KMS-11 (cell line): ENCODE data around the gene KDM4B.

Experiments
- H2AFZ ChIP-seq: fragments of 200-600 bp; sonication (generic); 2 replicates; pipeline ENCODE4 v1.6.1; 2016; ENCODE audit warnings: antibody characterized with exemption, mixed run types, low read depth
- H3K27ac ChIP-seq: fragments of 200-600 bp; sonication (generic); 2 replicates; pipeline ENCODE4 v1.6.1; 2016; ENCODE audit warnings: mild to moderate bottlenecking, mixed run types
- H3K27me3 ChIP-seq: fragments of 200-600 bp; sonication (generic); 2 replicates; pipeline ENCODE4 v1.6.1; 2017; ENCODE audit warnings: mild to moderate bottlenecking, low read depth, mixed run types, moderate library complexity; ENCODE audit not compliant: insufficient read depth
- H3K36me3 ChIP-seq: fragments of 200-600 bp; sonication (generic); 2 replicates; pipeline ENCODE4 v1.6.1; 2017; ENCODE audit warnings: mild to moderate bottlenecking, mixed run types; ENCODE audit not compliant: insufficient read depth
- H3K4me1 ChIP-seq: fragments of 200-600 bp; sonication (generic); 2 replicates; pipeline ENCODE4 v1.6.1; 2016; ENCODE audit warnings: mild to moderate bottlenecking, low read depth, mixed run types; ENCODE audit not compliant: poor library complexity, severe bottlenecking
- H3K4me2 ChIP-seq: fragments of 200-600 bp; sonication (generic); 2 replicates; pipeline ENCODE4 v1.7.0; 2016; ENCODE audit warnings: mild to moderate bottlenecking, mixed run types
- H3K4me3 ChIP-seq: fragments of 200-600 bp; sonication (generic); IDR thresholded peaks from 2 replicates; pipeline ENCODE4 v1.6.1; 2017; ENCODE audit warnings: low read depth, low read length, mixed read lengths; ENCODE audit not compliant: insufficient read depth
- H3K79me2 ChIP-seq: fragments of 200-600 bp; sonication (generic); 2 replicates; pipeline ENCODE4 v1.6.1; 2016; ENCODE audit warnings: low read depth, mixed run types; ENCODE audit not compliant: insufficient read depth
- H3K9ac ChIP-seq: fragments of 200-600 bp; sonication (generic); 2 replicates; pipeline ENCODE4 v1.6.1; 2016; ENCODE audit warnings: mild to moderate bottlenecking, mixed run types
- H4K20me1 ChIP-seq: fragments of 200-600 bp; sonication (generic); 2 replicates; pipeline ENCODE4 v1.6.1; 2016; ENCODE audit warnings: mild to moderate bottlenecking, mixed run types; ENCODE audit not compliant: insufficient read depth
- TF ChIP-seq, protein P1 (sequence below): fragments of 200-600 bp; sonication (generic); conservative IDR thresholded peaks from 2 replicates; pipeline ENCODE4 v1.6.1; 2017; ENCODE audit warnings: low read depth, mild to moderate bottlenecking, antibody characterized with exemption, low read length, moderate library complexity, mixed read lengths

KDM4B gene

DNA sequence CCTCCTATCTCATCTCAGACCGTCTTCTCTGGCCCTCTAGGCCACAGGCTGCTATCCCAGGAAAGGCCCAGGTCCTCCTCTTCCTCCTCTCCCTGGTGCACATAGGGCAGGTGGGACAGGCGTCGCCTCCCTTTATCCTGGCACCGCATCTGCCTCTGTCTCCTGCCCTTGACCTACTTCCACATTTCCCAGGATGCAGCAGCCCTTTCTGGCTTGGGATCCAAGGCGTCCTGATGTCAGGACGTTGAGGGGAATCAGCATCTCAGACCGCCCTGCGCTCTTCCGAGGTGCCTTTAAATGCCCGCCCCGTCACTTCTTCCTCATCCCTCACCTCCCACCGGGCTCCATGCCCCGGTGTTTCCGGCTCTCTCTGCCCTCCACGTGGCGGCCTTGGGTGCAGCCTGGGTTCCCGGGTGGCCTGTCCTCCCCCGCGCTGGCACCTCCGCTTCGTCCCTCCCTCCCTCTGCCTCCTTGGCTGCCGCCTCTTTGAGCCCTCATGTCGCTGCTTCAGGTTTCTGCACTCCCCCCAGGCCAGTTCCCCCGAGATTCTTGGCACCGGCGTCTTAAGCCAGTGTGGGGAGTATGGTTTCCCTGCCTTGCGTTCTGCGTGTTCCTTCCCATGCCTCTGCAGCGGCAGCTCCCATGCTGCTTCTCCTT is 66.3 kb downstream of the KDM4B start:
- H3K27ac ChIP-seq: no peak overlapping the region

DNA sequence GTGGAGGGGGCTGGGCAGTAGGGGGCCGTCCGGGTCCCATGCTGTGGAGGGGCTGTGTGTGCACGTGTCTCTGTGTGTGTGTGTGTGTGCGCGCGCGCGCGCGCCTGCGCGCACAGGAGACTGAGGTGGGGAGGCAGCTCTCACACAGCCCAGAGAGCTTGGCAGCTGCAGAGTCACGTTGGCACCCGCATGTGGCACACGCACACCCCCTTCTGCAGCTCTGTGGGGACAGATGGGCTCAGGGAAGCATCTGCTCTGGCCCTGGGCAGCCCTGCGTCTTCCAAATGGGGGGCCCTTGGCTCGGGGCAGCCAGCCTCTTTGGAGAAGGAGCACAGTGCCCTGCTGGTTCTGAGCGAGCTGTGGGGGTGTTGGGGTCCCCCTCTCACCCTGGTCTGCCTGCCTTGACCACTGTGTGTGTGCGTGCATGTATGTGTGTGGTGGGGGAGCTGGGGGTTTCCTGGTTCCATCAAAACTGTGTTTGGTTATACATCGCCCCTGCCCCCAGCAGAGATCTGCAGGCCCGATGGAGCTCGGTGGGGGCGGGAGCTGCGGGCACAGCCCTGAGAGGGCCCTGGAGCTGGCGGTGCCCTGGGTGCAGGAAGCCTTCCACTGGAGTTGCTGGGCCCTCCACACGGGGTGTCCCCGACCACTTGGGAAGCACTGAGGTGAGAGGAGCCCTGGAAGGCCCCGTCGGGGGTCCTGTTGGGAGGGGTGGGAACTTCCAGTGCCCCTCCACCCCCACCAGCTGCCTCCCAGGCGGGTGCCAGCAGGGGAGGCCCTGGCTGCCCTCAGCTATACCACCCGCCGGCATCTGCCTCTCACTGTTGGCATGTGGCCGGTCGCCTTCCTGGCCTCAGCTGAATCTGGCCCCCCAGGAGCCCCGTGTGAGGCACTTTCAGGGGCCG is 67.1 kb downstream of the KDM4B start:
- H3K36me3 ChIP-seq: no peaks in the 10 kb centered on the region
- H3K9ac ChIP-seq: no peak overlapping the region
- no peaks in the 10 kb centered on the region for H3K4me1 ChIP-seq
- TF ChIP-seq, protein P1, sequence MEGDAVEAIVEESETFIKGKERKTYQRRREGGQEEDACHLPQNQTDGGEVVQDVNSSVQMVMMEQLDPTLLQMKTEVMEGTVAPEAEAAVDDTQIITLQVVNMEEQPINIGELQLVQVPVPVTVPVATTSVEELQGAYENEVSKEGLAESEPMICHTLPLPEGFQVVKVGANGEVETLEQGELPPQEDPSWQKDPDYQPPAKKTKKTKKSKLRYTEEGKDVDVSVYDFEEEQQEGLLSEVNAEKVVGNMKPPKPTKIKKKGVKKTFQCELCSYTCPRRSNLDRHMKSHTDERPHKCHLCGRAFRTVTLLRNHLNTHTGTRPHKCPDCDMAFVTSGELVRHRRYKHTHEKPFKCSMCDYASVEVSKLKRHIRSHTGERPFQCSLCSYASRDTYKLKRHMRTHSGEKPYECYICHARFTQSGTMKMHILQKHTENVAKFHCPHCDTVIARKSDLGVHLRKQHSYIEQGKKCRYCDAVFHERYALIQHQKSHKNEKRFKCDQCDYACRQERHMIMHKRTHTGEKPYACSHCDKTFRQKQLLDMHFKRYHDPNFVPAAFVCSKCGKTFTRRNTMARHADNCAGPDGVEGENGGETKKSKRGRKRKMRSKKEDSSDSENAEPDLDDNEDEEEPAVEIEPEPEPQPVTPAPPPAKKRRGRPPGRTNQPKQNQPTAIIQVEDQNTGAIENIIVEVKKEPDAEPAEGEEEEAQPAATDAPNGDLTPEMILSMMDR: no peak
- H3K27ac ChIP-seq: no peak overlapping the region
- H3K27me3 ChIP-seq: no peaks in the 10 kb centered on the region
- no peaks in the 10 kb centered on the region for H4K20me1 ChIP-seq
- no peak overlapping the region for H3K4me3 ChIP-seq
- no peak overlapping the region for H3K4me2 ChIP-seq
- 0 out of 2 replicates have a peak, but pooled peaks cover 6% of the 10 kb centered on the region for H3K79me2 ChIP-seq
- H2AFZ ChIP-seq: no peak overlapping the region

More for the DNA sequence above, 66.3 kb downstream of the KDM4B start:
- H3K79me2 ChIP-seq: 0 out of 2 replicates have a peak, but pooled peaks cover 6% of the 10 kb centered on the region
- H3K4me1 ChIP-seq: no peaks in the 10 kb centered on the region
- no peak overlapping the region for H3K4me2 ChIP-seq
- no peaks in the 10 kb centered on the region for H3K36me3 ChIP-seq
- no peak overlapping the region for H3K9ac ChIP-seq
- H3K4me3 ChIP-seq: no peak overlapping the region
- no peaks in the 10 kb centered on the region for H3K27me3 ChIP-seq
- no peak overlapping the region for H2AFZ ChIP-seq
- H4K20me1 ChIP-seq: no peaks in the 10 kb centered on the region
- TF ChIP-seq, protein P1: no peak

DNA sequence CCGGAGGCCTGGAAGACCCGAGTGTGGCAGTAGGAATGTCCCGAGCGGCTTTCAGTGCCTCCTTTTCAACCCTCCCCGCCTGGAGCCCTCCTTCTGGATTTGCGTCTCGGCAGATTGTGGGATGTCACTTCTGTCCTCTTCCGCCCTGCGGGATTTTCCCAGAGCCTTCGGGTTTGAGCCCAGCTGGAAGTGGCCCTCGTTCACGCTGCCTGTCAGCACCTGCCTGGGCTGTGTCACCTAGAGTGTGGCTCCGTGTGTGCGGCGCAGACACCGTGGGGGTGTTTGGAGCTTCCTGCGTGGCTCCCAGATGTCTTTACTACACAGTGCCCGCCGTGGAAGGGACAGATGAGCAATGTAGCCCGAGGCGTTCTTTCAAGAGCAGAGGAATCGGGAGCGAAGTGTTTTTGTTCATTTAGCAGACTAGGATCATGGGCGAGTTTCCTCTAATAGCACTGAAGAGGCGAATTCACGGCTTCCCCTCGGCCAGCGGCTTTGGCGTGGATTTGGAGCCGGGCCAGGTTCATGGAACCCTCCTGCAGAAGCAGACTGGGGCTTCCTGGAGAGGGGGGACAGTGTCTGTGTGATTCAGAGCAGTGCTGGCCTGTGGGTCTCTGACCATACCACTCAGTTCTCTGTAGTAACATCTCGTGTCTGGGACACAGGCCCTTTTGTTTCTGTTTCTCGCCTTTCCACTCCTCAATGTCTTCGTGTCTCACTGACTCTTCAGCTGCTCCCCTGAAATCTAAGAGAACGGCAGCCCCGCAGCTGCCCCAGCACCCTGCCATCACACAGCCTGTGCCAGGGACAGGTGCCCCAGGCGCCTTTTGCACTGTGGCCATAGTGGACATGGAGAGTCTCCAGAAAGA is 68.0 kb downstream of the KDM4B start:
- Histone ChIP-seq H3K36me3 (no peaks in the 10 kb centered on the region), H3K79me2 (0 out of 2 replicates have a peak, but pooled peaks cover 2% of the 10 kb centered on the region), H3K4me2 (no peak overlapping the region), H4K20me1 (no peaks in the 10 kb centered on the region), H3K4me3 (no peak overlapping the region), H2AFZ (no peak overlapping the region), H3K27ac (no peak overlapping the region), H3K9ac (no peak overlapping the region), H3K27me3 (no peaks in the 10 kb centered on the region), H3K4me1 (no peaks in the 10 kb centered on the region)
- TF ChIP-seq, protein P1: no peak

DNA sequence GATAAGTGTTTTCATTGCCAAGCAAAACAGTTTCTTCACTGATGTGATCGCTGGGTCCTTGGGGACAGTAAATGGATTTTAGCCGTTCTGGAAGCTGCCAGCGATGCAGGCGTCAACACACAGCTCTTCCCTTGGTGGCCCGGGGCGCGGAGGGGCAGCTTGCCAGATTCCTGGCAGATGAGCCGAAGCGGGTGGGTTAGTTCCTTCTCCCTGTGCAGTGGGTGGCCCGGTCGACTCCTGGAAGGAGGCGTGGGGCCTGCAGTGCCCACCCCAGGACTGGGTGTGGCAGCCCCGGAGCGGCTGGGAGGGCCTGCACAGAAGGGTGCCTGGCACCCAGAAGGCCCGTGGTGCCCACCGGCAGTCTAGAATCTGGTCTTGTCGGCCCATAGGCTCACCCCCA is 69.0 kb downstream of the KDM4B start:
- H3K27ac ChIP-seq: no peak overlapping the region
- H3K4me2 ChIP-seq: no peak overlapping the region
- H3K4me1 ChIP-seq: no peaks in the 10 kb centered on the region
- H3K79me2 ChIP-seq: no peaks in the 10 kb centered on the region
- no peak overlapping the region for H3K9ac ChIP-seq
- no peak overlapping the region for H3K4me3 ChIP-seq
- H3K27me3 ChIP-seq: no peaks in the 10 kb centered on the region
- no peak overlapping the region for H2AFZ ChIP-seq
- TF ChIP-seq, protein P1: no peak
- H3K36me3 ChIP-seq: no peaks in the 10 kb centered on the region
- H4K20me1 ChIP-seq: no peaks in the 10 kb centered on the region
